ENCODE measurements around the gene HELZ. TPM values are rescaled to one million over a fixed set of nuclear protein-coding genes. Genes with fewer than 3 reads are reported as not detected.

Gene HELZ
- total and polyA plus RNA-seq, 2 of the 8 experiments (the other 6 are each of a cell fraction or from before 2014, with no cell fraction given): 10.0 to 48.7 TPM

DNA sequence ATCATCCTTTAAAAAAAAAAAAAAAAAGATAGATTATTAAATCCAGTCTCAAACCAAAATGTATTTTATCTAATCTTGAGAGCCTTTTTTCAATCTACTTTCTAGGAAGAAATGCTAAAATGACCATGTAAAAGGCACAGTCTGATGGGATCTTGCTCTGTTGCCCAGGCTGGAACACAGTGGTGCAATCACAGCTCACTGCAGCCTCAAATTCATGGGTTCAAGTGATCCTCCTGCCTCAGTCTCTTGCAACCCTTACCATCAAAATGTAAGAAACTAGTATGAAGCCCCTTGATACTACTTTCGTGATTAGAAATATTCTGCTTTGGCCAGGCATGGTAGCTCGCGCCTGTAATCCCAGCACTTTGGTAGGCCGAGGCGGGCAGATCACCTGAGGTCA is 70.8 kb downstream of the HELZ start:
- Histone ChIP-seq H4K91ac (replicated peaks; ENCODE audit: insufficient read length, low read length) (no peak overlapping the region), H4K8ac (ENCODE audit: extremely low read depth, insufficient read depth, low read length) (peak overlapping the region; percentile 65; the same call in 1 of the 2 replicates), H4K5ac (ENCODE audit: insufficient read length, low read depth, low read length) (no peak overlapping the region), H3K79me2 (ENCODE audit: control insufficient read depth in 1 of 2, insufficient read depth in 2 of 2, low read length in 2 of 2) (no peaks in the 10 kb centered on the region), H3K27me3 (replicated peaks in 1 of 4; ENCODE audit: control insufficient read depth in 3 of 4, extremely low read depth in 1 of 4, insufficient read depth in 3 of 4, low read length in 3 of 4) (no peaks in the 10 kb centered on the region), H3K79me1 (ENCODE audit: low read depth, low read length) (no peaks in the 10 kb centered on the region), H4K20me1 (replicated peaks in 1 of 2; ENCODE audit: control insufficient read depth in 1 of 2, insufficient read depth in 2 of 2, low read length in 2 of 2) (no peaks in the 10 kb centered on the region), H3K27ac (ENCODE audit: low read depth, low read length) (no peak overlapping the region), H3K4me3 (ENCODE audit: extremely low read depth in 1 of 4, insufficient read depth in 2 of 4, low read depth in 3 of 4, low read length in 4 of 4) (no peak overlapping the region), H3K23ac (ENCODE audit: insufficient read length) (no peak overlapping the region), H3K9me3 (ENCODE audit: insufficient read depth in 2 of 2, low read depth in 1 of 2, low read length in 1 of 2) (no peaks in the 10 kb centered on the region), H3K4me2 (ENCODE audit: insufficient read depth in 1 of 2, low read depth in 2 of 2, low read length in 2 of 2) (no peak overlapping the region), H3K56ac (replicated peaks; ENCODE audit: insufficient read length, low read depth, low read length) (no peak overlapping the region), H3K4ac (replicated peaks; ENCODE audit: insufficient read length, low read depth, low read length) (no peak overlapping the region), H2BK12ac (ENCODE audit: low read depth, low read length) (no peak overlapping the region), H2AK5ac (ENCODE audit: low read depth, low read length) (no peak overlapping the region), H3K23me2 (ENCODE audit: low read depth, low read length) (no peaks in the 10 kb centered on the region), H2AFZ (ENCODE audit: low read length) (no peak overlapping the region), H3K36me3 (ENCODE audit: control insufficient read depth in 2 of 4, insufficient read depth in 4 of 4, low read length in 3 of 4) (peaks cover 0 to 14% (median 3%) of the 10 kb centered on the region in 4 experiments; a peak in 3 of 8 replicates), H3K14ac (ENCODE audit: insufficient read length) (no peak overlapping the region), H2BK20ac (ENCODE audit: low read length) (no peak overlapping the region), H3K4me1 (replicated peaks in 1 of 4; ENCODE audit: control insufficient read depth in 3 of 4, insufficient read depth in 4 of 4, low read length in 3 of 4) (no peaks in the 10 kb centered on the region), H2BK5ac (ENCODE audit: low read depth, low read length) (no peak overlapping the region), H3K9ac (replicated peaks in 1 of 4; ENCODE audit: extremely low read depth in 1 of 4, low read depth in 3 of 4, low read length in 3 of 4) (no peak overlapping the region), H2BK120ac (replicated peaks; ENCODE audit: low read depth, low read length) (no peak overlapping the region), H3K18ac (ENCODE audit: extremely low read depth, low read length) (no peak overlapping the region), H2BK15ac (ENCODE audit: low read length) (no peak overlapping the region)
- CTCF ChIA-PET (ENCODE audit: partially characterized antibody): no interaction called here
- no peak for FAIRE-seq
- no peak for DNase-seq (ENCODE audit: low read depth in 1 of 2, low spot score in 2 of 2)
- POLR2A ChIA-PET (ENCODE audit: partially characterized antibody): no interaction called here
- no peak for TF ChIP-seq CBX5 (IDR thresholded peaks at IDR 0.05; ENCODE audit: low read depth, low read length)
- TF ChIP-seq POLR2A (IDR thresholded peaks at IDR 0.05; ENCODE audit: control extremely low read depth in 1 of 2, low read depth in 2 of 2, low read length in 2 of 2): no peak
- TF ChIP-seq BACH1 (IDR thresholded peaks at IDR 0.05; ENCODE audit: low read length): no peak
- TF ChIP-seq GABPA (IDR thresholded peaks at IDR 0.05; ENCODE audit: borderline replicate concordance, insufficient read depth, low read length): no peak
- no peak for TF ChIP-seq TAF1 (IDR thresholded peaks at IDR 0.05; ENCODE audit: low read depth, low read length)
- TF ChIP-seq FOSL1 (IDR thresholded peaks at IDR 0.05; ENCODE audit: insufficient read depth, low read depth, low read length): no peak
- no peak for TF ChIP-seq EZH2 (IDR thresholded peaks at IDR 0.05; ENCODE audit: low read depth, low read length, severe bottlenecking)
- TF ChIP-seq SP2 (IDR thresholded peaks at IDR 0.05; ENCODE audit: low read length): no peak
- TF ChIP-seq E2F6 (IDR thresholded peaks at IDR 0.05): no peak
- no peak for TF ChIP-seq SIRT6 (IDR thresholded peaks at IDR 0.05; ENCODE audit: low read length)
- 98% methylated on average over 5 of the region's 5 CpGs; no CpG with 5 or more reads in 1 of the 2 experiments for WGBS, 2 experiments (ENCODE audit: extremely low coverage in 1 of 2, insufficient coverage in 1 of 2, insufficient read length in 1 of 2, insufficient replicate concordance in 2 of 2, low coverage in 1 of 2, low lambda C conversion rate in 2 of 2, missing lambda C conversion rate in 1 of 2)
